ENCODE results near the gene SLX4IP.

The SLX4IP gene

GRCh38 chr20:10550204-10551118 is 115.4 kb downstream of the SLX4IP start:
- no peak for DNase-seq (ENCODE audit: low read depth, low spot score)

- no peak for DNase-seq (ENCODE audit: low read depth, low spot score)
Measured at GRCh38 chr20:10551732-10552724, 116.9 kb downstream of the SLX4IP start.

GRCh38 chr20:10553326-10553984 is 118.3 kb downstream of the SLX4IP start:
- peak; percentile 56 for DNase-seq (ENCODE audit: low read depth, low spot score)

- DNase-seq (ENCODE audit: low read depth, low spot score) = no peak
Measured at GRCh38 chr20:10554285-10554684, 119.2 kb downstream of the SLX4IP start.

GRCh38 chr20:10555393-10555792 is 120.3 kb downstream of the SLX4IP start:
- no peak for DNase-seq (ENCODE audit: low read depth, low spot score)

- DNase-seq (ENCODE audit: low read depth, low spot score) = no peak
Measured at GRCh38 chr20:10555865-10556308, 120.8 kb downstream of the SLX4IP start.

GRCh38 chr20:10556519-10557083 is 121.5 kb downstream of the SLX4IP start:
- no peak for DNase-seq (ENCODE audit: low read depth, low spot score)

GRCh38 chr20:10557685-10558084 is 122.6 kb downstream of the SLX4IP start:
- no peak for DNase-seq (ENCODE audit: low read depth, low spot score)

GRCh38 chr20:10558635-10559187 is 123.6 kb downstream of the SLX4IP start:
- DNase-seq (ENCODE audit: low read depth, low spot score) = peak; percentile 58

- DNase-seq (ENCODE audit: low read depth, low spot score) = no peak
Measured at GRCh38 chr20:10559266-10559665, 124.2 kb downstream of the SLX4IP start.

GRCh38 chr20:10560686-10561085 is 125.6 kb downstream of the SLX4IP start:
- no peak for DNase-seq (ENCODE audit: low read depth, low spot score)

- DNase-seq (ENCODE audit: low read depth, low spot score) = no peak
Measured at GRCh38 chr20:10561302-10561701, 126.2 kb downstream of the SLX4IP start.

- no peak for DNase-seq (ENCODE audit: low read depth, low spot score)
Measured at GRCh38 chr20:10562899-10563298, 127.8 kb downstream of the SLX4IP start.

- DNase-seq (ENCODE audit: low read depth, low spot score) = no peak
Measured at GRCh38 chr20:10563935-10564492, 128.9 kb downstream of the SLX4IP start.

- no peak for DNase-seq (ENCODE audit: low read depth, low spot score)
Measured at GRCh38 chr20:10565191-10565921, 130.3 kb downstream of the SLX4IP start.

- no peak for DNase-seq (ENCODE audit: low read depth, low spot score)
Measured at GRCh38 chr20:10565922-10566897, 131.1 kb downstream of the SLX4IP start.

GRCh38 chr20:10568032-10568431 is 132.9 kb downstream of the SLX4IP start:
- no peak for DNase-seq (ENCODE audit: low read depth, low spot score)

GRCh38 chr20:10571313-10571815 is 136.3 kb downstream of the SLX4IP start:
- no peak for DNase-seq (ENCODE audit: low read depth, low spot score)
